Left ventricle myocardium superior (tissue), 1 donor: Measurements from ENCODE around the gene FSIP1. TPM values are rescaled to one million over a fixed set of nuclear protein-coding genes. Genes with fewer than 3 reads are reported as not detected.
A peak's percentile ranks its signal among the peaks of the same experiment; 100 is the strongest.

Source experiments
- ATAC-seq: fragments of 200-7000 bp; cut with Tn5 transposase; one replicate; pipeline ENCODE4 v1.9.1; 2020; ENCODE audit warnings: mild to moderate bottlenecking, moderate library complexity
- DNase-seq: peaks from one replicate; pipeline ENCODE4 v3.0.0-alpha.2; 2020
- intact Hi-C: fragments of 100-400 bp; cut with micrococcal nuclease; formaldehyde crosslinking; loops from one replicate; pipeline ENCODE4 v1.11.0; 2022
- total RNA-seq: library from RNA; stranded (reverse); fragmentation: NEBNext Ultra II Directional; extraction: Animal tissue kit (Norgen Biotek cat#: 25700); gene quantifications from one replicate; pipeline ENCODE4 v1.2.1, GENCODE V29; 2021
- donor health status: DM: no; HTN: yes; CAD: no; lungs with severe emphysema.

The FSIP1 gene
- total RNA-seq, 1 donor from 2014 or later = 1.0 TPM

- intact Hi-C loops = no loop called here
- ATAC-seq (no peak), DNase-seq (no peak)
Observed at GRCh38 chr15:39699516-39700374, 82.9 kb downstream of the FSIP1 start.

GRCh38 chr15:39698444-39699390 is 83.9 kb downstream of the FSIP1 start:
- DNase-seq (no peak), ATAC-seq (no peak)
- intact Hi-C loops = no loop called here

GRCh38 chr15:39697509-39697908 is 85.1 kb downstream of the FSIP1 start:
- intact Hi-C loops = no loop called here
- DNase-seq = no peak
- ATAC-seq = no peak

GRCh38 chr15:39695793-39696192 is 86.8 kb downstream of the FSIP1 start:
- DNase-seq (no peak), ATAC-seq (no peak)
- intact Hi-C loops = no loop called here

- ATAC-seq = no peak
- DNase-seq = no peak
- intact Hi-C loops = no loop called here
Observed at GRCh38 chr15:39692356-39693327, 90.0 kb downstream of the FSIP1 start.

- no peak for DNase-seq
- no peak for ATAC-seq
- intact Hi-C loops = no loop called here
Observed at GRCh38 chr15:39690881-39691634, 91.6 kb downstream of the FSIP1 start.

GRCh38 chr15:39687965-39688364 is 94.7 kb downstream of the FSIP1 start:
- intact Hi-C loops = loop anchor here (5.0 to 10.0 kb wide), 2 partner anchors 69 to 187 kb away; no protein-coding TSS in a partner anchor
- ATAC-seq (no peak), DNase-seq (no peak)

GRCh38 chr15:39685999-39686613 is 96.5 kb downstream of the FSIP1 start:
- ATAC-seq = peak; percentile 62
- no peak for DNase-seq
- intact Hi-C loops = loop anchor here (5.0 to 10.0 kb wide), 2 partner anchors 71 to 189 kb away; no protein-coding TSS in a partner anchor

- intact Hi-C loops = loop anchor here (5.0 to 10.0 kb wide), 2 partner anchors 72 to 189 kb away; no protein-coding TSS in a partner anchor
- DNase-seq = no peak
- no peak for ATAC-seq
Observed at GRCh38 chr15:39685367-39685766, 97.3 kb downstream of the FSIP1 start.

GRCh38 chr15:39684233-39684632 is 98.4 kb downstream of the FSIP1 start:
- ATAC-seq = no peak
- intact Hi-C loops = loop anchor here (10.0 kb wide), 1 partner anchor 191 kb away; no protein-coding TSS in a partner anchor
- no peak for DNase-seq

GRCh38 chr15:39682366-39682765 is 100.3 kb downstream of the FSIP1 start:
- DNase-seq (no peak), ATAC-seq (no peak)
- intact Hi-C loops = loop anchor here (10.0 kb wide), 1 partner anchor 192 kb away; no protein-coding TSS in a partner anchor

- ATAC-seq (no peak), DNase-seq (no peak)
- intact Hi-C loops = loop anchor here (10.0 kb wide), 1 partner anchor 194 kb away; no protein-coding TSS in a partner anchor
Observed at GRCh38 chr15:39680868-39681267, 101.8 kb downstream of the FSIP1 start.

GRCh38 chr15:39672666-39673065 is 110.0 kb downstream of the FSIP1 start:
- intact Hi-C loops = no loop called here
- no peak for ATAC-seq
- no peak for DNase-seq

- intact Hi-C loops = no loop called here
- DNase-seq = no peak
- no peak for ATAC-seq
Observed at GRCh38 chr15:39672184-39672583, 110.5 kb downstream of the FSIP1 start.

GRCh38 chr15:39670687-39671086 is 112.0 kb downstream of the FSIP1 start:
- DNase-seq (no peak), ATAC-seq (no peak)
- intact Hi-C loops = no loop called here

GRCh38 chr15:39669661-39670060 is 113.0 kb downstream of the FSIP1 start:
- intact Hi-C loops = no loop called here
- no peak for DNase-seq
- ATAC-seq = no peak

GRCh38 chr15:39669241-39669640 is 113.4 kb downstream of the FSIP1 start:
- DNase-seq = no peak
- intact Hi-C loops = no loop called here
- ATAC-seq = no peak
